UCSD-AML1 (cell line): Measurements from ENCODE around the gene SF3A1.
A peak's percentile ranks its signal among the peaks of the same experiment; 100 is the strongest.

Experiments used
- DNase-seq: peaks from one replicate; lab custom pipeline; 2025; ENCODE audit not compliant: unreplicated experiment; lab: John Stamatoyannopoulos, UW

The SF3A1 gene

GRCh38 chr22:30289141-30289979, 67.3 kb downstream of the SF3A1 start, which contains the start of gene CASTOR1:
Gene CASTOR1, minus strand, starts transcription at chr22:30289505. Its CDS starts 8 bp downstream, at chr22:30289497.
- DNase-seq: peak; percentile 97

DNA sequence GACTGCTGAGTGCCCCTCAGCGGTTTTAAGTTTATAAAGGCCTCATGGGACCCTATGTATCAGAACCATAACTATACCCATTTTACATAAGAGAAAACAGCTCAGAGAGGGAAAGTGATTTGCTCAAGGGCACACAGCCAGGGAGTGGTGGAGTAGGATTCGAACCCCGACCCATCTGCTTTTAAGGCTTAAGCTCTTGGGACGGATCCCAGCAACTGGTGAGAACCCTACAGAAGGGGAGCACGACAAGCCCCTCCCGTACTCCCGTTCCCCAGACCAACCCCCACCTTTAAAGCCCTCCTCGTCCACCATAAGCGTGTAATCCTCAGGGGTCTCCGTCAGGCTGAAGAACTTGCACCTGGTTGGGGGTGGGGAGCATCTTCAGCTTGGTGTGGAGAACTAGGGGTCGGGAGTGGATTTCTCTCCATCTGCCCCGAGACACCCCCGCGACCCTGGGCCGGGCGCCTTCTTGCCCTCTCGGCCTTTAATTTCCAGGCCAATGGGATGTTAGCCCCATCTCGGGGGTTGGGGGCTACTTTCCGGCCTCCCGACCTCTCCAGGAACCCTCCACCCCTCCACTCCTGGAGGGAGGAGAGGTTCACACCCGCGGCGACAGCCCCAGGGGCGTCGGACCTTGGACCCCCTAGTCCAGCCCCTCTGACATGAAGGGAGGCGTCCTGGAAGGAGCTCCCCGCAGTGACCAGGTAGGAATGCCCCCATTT, 68.1 kb downstream of the SF3A1 start:
- no peak for DNase-seq

DNA sequence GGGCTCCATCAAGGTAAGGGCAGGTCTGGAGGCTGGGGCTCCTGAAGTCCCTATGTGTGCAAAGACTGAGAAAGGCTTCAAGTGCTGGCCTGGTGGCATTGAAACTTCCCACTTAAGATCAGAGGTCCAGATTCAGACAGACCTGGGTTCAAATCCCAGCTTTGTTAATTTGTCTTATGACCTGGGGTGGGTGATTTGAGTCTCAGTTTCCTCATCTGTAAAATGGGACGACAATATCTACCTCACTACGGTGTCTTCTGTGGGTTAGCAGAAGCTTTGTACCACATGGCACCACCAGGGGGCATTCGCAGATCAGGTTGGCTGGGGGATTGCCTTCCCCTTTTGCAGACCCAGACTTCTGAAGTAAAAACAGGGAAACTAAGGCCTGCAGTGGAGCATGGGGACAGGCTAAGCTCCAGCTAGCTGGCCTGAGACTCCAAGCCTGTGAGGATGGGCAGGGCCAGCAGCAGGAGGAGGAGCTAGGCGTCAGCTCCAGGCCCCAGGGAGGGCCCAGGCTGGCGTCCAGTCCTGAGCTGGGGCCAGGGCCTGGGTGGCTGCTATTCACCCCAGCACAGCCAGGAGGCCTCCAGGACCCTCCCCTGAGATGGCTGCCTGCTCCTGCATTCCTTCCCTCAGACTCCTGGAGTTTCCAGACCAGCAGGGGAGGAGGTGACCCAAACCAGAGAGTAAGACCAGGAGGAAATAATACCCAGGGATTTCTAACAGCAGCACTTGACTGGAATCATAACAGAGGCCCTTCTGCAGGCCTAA, 68.9 kb downstream of the SF3A1 start:
- peak; percentile 79 for DNase-seq

- DNase-seq: peak; percentile 77
These were observed 69.7 kb downstream of the SF3A1 start for GRCh38 chr22:30286813-30287647.

GRCh38 chr22:30286331-30286730, 70.4 kb downstream of the SF3A1 start:
- DNase-seq: no peak

DNA sequence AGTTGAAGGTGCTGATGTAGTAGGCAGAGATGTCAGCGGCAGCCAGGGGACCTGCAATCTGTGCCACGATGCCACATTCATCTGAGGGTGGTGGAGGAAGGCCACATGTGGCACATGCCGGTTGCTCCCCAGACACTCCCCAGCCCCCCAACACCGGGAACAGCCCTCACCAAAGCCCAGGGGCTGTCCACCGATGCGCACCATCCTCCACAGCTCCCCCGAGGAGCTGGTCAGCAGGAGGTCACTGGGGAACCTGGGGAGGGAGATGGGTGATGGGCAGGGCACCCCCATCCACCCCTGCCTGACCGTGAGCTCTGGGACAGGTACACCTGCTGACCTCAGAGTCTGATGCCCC, 70.9 kb downstream of the SF3A1 start:
- DNase-seq: no peak

DNA sequence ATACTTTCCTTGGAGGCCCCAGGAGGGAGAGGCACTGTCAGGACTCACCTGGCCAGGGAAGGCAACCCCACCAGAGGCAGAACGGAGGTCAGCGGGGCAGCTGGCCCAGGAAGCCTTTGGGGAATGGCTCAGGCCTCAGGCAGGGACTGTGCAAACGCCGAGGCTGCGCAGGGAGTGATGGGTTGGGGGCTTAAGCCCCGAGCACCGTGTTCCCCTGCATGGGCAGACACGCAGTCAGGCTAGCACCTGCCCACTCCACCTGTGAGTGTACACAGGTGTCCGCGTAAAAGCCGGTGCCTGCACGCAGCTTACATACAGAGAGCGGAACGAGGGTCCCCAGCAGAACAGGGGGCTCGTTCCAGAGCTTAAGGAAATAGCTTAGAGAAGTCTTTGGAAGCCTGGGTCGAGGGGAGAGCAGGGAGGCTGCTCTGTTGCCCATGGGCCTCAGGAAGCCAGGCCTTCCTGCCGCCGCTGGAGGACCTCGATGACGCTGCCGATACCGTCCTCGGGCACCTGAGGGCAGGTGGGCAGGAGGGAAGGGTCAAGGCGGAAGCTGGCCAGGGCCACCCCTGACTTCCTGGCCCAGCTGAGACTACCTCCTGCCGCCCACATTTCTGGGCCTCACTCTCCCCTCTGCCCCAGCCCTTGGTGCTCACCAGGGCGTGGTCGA, 71.4 kb downstream of the SF3A1 start:
- no peak for DNase-seq

GRCh38 chr22:30284666-30285065, 72.0 kb downstream of the SF3A1 start:
- DNase-seq: no peak

- DNase-seq: no peak
These were observed 72.5 kb downstream of the SF3A1 start for GRCh38 chr22:30284172-30284571.

- no peak for DNase-seq
These were observed 73.4 kb downstream of the SF3A1 start for GRCh38 chr22:30283342-30283741.

GRCh38 chr22:30282616-30283046, 74.1 kb downstream of the SF3A1 start:
- no peak for DNase-seq
